SKM-1 treated with dmso at 0.1 percent for 144 hours (cell line): ENCODE measurements around the gene TNIK.
"Not testable (repeated sequence)": the region's sequence is repeated elsewhere in the genome, so short reads cannot be mapped to it uniquely, and the experiment has no call there.

Experiments used
- DNase-seq: peaks from one replicate; lab custom pipeline; 2025; ENCODE audit not compliant: unreplicated experiment; lab: John Stamatoyannopoulos, UW

The TNIK gene

DNA sequence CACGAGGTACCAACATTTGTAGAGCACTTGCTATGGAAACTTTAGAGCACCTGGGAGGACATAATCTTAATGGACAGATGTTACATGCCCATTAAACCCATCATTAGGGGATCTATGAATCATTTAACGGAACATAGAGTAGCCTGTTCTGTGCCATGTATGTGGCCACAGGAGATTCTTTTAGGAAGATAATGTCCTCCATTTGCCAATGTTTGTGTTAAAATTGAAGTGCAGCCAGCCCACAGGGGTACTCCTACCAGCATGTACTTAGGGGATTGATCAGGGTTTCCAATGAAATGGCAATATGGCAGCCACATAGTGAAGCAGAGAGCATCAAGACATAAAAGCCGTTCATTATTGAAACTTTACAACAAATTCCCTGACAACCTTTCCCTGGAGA lies 70.7 kb downstream of the TNIK start:
- no peak for DNase-seq

GRCh38 chr3:171388527-171388926 lies 71.7 kb downstream of the TNIK start:
- DNase-seq, result no peak

DNA sequence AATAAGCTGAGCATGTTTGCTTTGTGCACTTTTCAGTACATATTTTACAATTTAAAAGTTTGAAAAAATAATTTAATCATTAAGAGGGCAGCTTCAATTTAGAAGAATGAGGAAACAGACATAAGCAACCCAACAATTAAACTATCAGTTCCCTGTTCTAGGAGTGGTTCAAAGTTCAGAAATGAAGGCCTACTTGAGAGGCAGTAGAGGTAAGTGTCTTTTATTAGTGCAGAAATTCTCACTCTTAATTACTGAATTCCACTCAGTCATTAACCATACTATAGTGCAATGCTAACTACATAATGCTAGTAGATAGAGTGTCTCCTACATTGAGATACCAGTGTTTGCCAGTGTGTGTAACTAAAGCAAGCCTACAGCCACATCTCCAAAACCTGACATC lies 73.1 kb downstream of the TNIK start:
- DNase-seq, result no peak

DNA sequence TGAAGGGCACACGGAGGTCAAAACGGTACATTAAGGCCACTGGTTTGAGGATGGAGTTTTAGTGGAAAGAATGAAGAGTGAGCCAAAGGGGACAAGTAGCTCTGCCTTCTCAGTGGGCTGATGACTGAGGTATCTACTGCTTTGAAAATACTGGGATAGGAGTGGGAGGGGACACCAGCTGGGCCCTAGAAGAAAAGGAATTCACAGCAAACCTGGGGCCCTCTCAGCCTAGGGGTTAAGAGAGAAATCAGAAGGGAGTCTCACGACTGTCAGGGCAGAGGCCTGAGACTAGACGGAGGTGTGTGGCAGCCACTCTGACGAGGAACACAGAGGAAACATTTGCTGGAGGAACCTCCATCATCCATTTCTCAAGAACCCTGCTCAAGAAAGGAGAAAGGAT lies 75.1 kb downstream of the TNIK start:
- DNase-seq, result no peak

GRCh38 chr3:171384101-171384891 lies 75.9 kb downstream of the TNIK start:
- DNase-seq, result no peak

GRCh38 chr3:171383206-171384018 lies 76.8 kb downstream of the TNIK start:
- no peak for DNase-seq

GRCh38 chr3:171382347-171382746 lies 77.9 kb downstream of the TNIK start:
- DNase-seq, result not testable (repeated sequence)

DNA sequence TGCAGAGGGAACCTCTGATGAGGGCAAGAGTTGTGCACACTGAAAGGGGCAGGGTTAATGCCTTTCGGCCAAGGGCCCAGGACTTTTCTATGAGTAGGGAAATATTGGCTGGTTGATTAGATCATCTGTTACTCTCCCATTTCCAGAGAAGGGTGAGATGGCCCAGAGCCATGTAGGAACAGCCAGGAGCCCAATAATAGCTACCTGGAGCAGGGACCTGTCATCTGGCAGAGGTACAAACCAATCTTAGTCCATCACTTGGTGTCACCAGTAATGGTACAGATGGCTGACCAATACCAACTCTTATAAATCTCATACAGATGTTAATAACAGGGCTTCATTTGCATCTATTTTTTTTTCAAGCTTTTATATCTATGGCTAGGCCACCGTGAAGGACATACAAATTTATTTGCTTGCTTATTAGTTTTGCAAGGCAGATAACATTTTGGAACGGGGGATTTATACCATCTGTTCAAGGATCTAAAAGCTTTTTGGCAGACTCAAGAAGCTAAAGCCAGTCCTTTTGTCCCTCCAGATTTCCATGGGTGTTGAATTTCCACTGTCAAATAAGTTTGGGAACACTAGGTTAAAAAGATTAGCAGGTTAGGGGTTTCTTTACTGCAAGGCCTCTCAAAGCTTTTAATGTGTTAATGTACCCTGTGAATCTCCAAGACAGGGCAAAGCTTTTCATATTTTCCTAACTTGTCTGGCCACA lies 79.3 kb downstream of the TNIK start:
- DNase-seq, result no peak

GRCh38 chr3:171379961-171380483 lies 80.2 kb downstream of the TNIK start:
- DNase-seq, result no peak

GRCh38 chr3:171379281-171379680 lies 80.9 kb downstream of the TNIK start:
- DNase-seq, result no peak

- no peak for DNase-seq
Measured at GRCh38 chr3:171378586-171378985, 81.6 kb downstream of the TNIK start.

- DNase-seq, result no peak
Measured at GRCh38 chr3:171377859-171378258, 82.3 kb downstream of the TNIK start.

- DNase-seq, result no peak
Measured at GRCh38 chr3:171376596-171376947, 83.6 kb downstream of the TNIK start.

DNA sequence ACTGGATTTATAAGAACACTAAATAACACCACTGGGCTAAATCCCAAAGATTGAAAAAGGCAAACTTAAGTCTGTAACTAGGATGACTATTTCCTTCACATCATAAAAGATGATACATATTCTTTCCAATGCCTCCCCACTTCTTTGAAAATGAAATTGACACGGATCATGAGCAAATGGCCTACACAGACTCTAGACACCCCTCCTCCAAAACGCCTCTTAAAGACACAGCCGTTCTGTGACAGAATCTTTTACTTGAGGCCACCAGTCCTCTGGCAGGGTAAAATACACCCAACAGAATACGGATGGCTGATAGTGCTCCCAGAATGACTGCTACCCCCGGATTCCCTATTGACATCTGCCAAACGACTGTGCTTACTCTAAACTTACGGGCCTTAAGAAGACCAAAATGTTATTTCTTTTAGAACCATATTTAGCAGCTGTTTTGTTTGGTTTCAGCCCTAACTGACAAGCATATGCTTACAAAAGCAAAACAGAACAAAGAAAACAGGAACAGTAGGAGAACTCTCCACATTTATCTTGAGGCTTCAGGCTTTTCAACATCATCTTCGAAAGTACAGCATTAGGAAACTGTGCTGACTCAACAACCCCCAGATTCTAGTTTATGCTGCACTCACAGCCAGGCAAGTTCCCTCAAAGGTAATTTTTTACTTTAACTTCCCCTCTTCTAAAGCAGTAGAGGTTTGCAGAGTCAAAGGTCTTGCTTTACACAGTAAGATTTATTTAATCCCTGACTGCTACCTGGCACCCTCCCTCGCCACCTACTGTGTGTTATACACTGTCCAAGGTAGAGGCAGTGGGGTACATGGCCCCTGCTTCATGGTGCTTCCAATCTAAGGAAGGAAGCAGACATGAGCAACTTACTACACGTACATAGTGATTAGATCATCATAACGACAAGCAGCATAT lies 84.3 kb downstream of the TNIK start:
- peak; percentile 95 for DNase-seq

GRCh38 chr3:171374661-171375285 lies 85.4 kb downstream of the TNIK start:
- DNase-seq, result no peak

DNA sequence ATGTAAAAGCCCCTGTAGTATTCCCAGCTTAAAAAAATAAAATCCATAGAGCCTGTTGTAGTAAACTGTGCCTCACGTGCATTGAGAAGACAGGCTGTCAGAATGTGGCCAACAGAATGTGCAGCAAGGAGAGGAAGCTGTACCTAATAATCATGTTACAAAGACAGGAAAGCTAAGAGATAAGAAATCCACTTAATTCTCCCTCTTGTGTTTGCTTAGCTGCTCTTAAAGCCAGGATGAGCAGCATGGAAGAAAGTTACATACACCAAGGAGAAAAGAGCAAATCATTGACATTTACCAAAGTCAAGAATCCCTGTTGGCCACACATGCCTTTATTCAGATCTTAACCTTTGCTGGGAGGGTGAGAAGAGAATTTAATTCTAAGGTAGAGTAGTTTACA lies 85.9 kb downstream of the TNIK start:
- DNase-seq, result peak; percentile 7

DNA sequence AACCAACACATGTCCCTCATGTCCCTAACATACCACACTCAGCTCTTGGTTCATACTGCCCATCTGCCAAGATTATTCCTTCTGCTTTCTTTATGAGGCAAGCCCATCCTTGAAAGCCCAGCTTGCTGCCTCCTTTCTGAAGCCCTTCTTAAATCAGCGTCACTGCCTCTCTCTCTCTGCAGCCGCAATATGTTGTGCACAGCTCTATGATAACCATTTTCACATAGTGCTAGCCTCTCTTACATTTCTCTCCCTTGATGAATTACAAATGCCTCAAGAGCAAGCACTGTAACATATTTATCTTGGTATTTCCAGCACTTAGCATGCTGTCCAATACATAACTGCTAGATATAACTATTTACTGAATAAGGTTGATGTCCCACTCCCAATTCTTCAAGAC lies 86.5 kb downstream of the TNIK start:
- DNase-seq, result no peak

- no peak for DNase-seq
Measured at GRCh38 chr3:171372694-171373093, 87.5 kb downstream of the TNIK start.

- DNase-seq, result no peak
Measured at GRCh38 chr3:171371354-171371753, 88.9 kb downstream of the TNIK start.

GRCh38 chr3:171369156-171369555 lies 91.0 kb downstream of the TNIK start:
- DNase-seq, result no peak
